Naive thymus-derived CD8-positive, alpha-beta T cell (primary cell): ENCODE results near the gene GSDME. TPM values are rescaled to one million over a fixed set of nuclear protein-coding genes. Genes with fewer than 3 reads are reported as not detected.
A peak's percentile ranks its signal among the peaks of the same experiment; 100 is the strongest.
"Not testable (repeated sequence)": the region's sequence is repeated elsewhere in the genome, so short reads cannot be mapped to it uniquely, and the experiment has no call there.

Experiments
- ATAC-seq, 2 donors: fragments of 150-1000 bp; cut with Tn5 transposase in 1 of 2; sonication (Bioruptor Pico), chemical (Tn5 transposase) in 1 of 2; 1 replicate in 1 of 2; 2 replicates in 1 of 2; pipeline ENCODE4 v1.10.0; 2021; ENCODE audit warnings: mild to moderate bottlenecking in 2 of 2, moderate library complexity in 2 of 2
- POLR2A ChIA-PET: fragments of 350-600 bp; sonication (Branson Sonifier 250); formaldehyde crosslinking; loops from one replicate; lab custom pipeline; 2021; ENCODE audit warnings: antibody characterized with exemption; lab: Charles Lee
- DNase-seq, 10 donors: peaks; one replicate each; pipeline versions ENCODE4 v3.0.0 to v3.0.0-alpha.2; 2020 to 2022
- H3K27ac Mint-ChIP-seq, 10 donors: one replicate each; pipeline ENCODE4 v1.8.0; 2020 to 2022; ENCODE audit warnings: mild to moderate bottlenecking in 10 of 10, mixed read lengths in 10 of 10, moderate library complexity in 4 of 10, inconsistent platforms in 1 of 10
- H3K27me3 Mint-ChIP-seq, 5 donors: one replicate each; pipeline ENCODE4 v1.8.0; 2021 to 2022; ENCODE audit warnings: mixed read lengths in 5 of 5
- H3K36me3 Mint-ChIP-seq, 3 donors: one replicate each; pipeline ENCODE4 v1.8.0; 2020 to 2022; ENCODE audit warnings: mixed read lengths in 3 of 3, mild to moderate bottlenecking in 2 of 3, inconsistent platforms in 1 of 3
- H3K4me1 Mint-ChIP-seq, 4 donors: one replicate each; pipeline ENCODE4 v1.8.0; 2021 to 2022; ENCODE audit warnings: mixed read lengths in 4 of 4
- H3K4me3 Mint-ChIP-seq, 10 donors: one replicate each; pipeline ENCODE4 v1.8.0; 2020 to 2022; ENCODE audit warnings: mild to moderate bottlenecking in 10 of 10, mixed read lengths in 10 of 10, moderate library complexity in 6 of 10, inconsistent platforms in 1 of 10
- H3K9me3 Mint-ChIP-seq, 9 donors: one replicate each; pipeline ENCODE4 v1.8.0; 2020 to 2022; ENCODE audit warnings: mixed read lengths in 9 of 9, mild to moderate bottlenecking in 3 of 9, inconsistent platforms in 1 of 9, moderate library complexity in 1 of 9
- polyA plus RNA-seq, 3 donors: library from polyadenylated mRNA; unstranded; fragments of 300-500 nt; fragmentation: Illumina TruSeq; gene quantifications; one replicate each; pipeline ENCODE4 v1.2.3, GENCODE V29; 2021
- total RNA-seq, 8 experiments: library from RNA in 2 of 8; stranded (reverse) in 2 of 8; gene quantifications; one replicate each; pipeline ENCODE4 v1.2.3 and lab custom pipeline; 2021 to 2026

The GSDME gene
- total and polyA plus RNA-seq, 5 experiments from 2014 or later = 0.07 to 0.30 (median 0.25) TPM; not detected in 1

DNA sequence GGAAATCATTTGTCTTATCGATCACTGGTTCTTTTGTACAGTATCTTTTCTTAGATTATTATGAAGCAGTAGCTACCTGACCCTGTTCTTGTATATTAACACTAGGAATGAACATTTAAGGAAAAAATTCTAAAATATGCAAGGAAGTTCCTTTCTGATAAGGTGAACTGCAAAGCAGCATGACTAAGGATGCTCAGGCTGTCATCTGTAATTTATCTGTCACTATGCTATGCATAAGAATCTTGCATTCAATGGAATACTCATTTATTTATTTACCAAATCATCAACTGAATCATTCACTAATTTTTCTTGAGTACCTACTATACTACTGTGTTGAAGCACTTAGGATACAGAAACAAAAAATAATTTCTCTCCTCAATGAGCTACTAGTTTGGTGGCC, 5.8 kb downstream of the GSDME start:
- DNase-seq (no peak), ATAC-seq (no peak)
- Mint-ChIP-seq H3K9me3 (no peaks in the 10 kb centered on the region), H3K27me3 (peaks cover 15 to 49% (median 38%) of the 10 kb centered on the region in 5 donors), H3K36me3 (no peaks in the 10 kb centered on the region), H3K4me1 (peaks cover 7 to 19% (median 15%) of the 10 kb centered on the region in 4 donors), H3K27ac (no peak overlapping the region), H3K4me3 (no peak overlapping the region)
- POLR2A ChIA-PET = no interaction called here

DNA sequence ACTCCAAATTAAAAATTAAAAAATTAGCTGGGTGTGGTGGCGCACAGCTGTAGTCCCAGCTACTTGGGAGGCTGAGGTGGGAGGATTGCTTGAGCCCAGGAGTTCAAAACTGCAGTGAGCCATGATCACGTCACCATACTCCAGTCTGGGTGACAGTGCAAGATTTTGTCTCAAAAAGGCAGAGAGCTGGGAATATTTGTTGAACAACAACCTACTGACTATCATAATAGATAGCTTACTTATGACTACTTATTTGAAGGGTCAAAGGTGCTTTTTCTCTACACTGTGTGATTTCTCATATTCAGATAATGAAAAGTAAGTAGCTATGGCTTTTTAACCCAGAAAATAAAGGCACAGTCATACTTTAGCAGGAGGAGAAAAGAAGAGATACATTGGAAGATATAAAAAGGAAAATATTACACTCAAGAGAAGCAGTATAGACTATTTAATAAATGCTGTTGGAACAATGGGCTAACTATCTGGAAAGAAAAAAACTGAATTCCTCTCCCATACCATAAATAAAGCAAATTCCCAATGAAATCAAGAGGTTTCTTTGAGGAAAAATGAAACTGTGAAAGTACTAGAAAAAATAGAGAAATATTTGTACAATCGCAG, 6.7 kb downstream of the GSDME start:
- DNase-seq (no peak), ATAC-seq (no peak)
- H3K9me3 Mint-ChIP-seq = no peaks in the 10 kb centered on the region
- peaks cover 10 to 41% (median 29%) of the 10 kb centered on the region in 5 donors for H3K27me3 Mint-ChIP-seq
- POLR2A ChIA-PET = no interaction called here
- H3K36me3 Mint-ChIP-seq = no peaks in the 10 kb centered on the region
- no peak overlapping the region for H3K4me3 Mint-ChIP-seq
- no peak overlapping the region for H3K27ac Mint-ChIP-seq
- H3K4me1 Mint-ChIP-seq = peaks cover 4 to 9% (median 6%) of the 10 kb centered on the region in 4 donors

DNA sequence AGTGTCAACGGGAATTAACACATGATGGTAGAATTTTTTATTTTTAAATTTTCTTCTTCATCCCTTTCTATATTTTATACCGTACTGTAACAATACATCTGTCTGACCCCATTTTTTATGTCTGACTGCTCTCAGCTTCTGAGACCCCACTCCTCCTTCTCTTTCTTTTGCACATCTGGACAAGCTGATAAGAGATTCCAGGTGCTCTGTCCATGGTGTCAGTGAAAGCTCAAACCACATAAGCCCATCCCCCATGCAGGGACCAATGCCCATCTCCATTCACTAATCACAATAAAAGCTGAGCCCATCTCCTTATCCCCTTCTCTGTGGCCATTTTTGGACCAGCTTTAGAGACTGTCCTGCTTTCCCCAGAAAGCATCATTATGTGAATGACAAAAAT, 8.7 kb downstream of the GSDME start:
- Mint-ChIP-seq H3K36me3 (no peaks in the 10 kb centered on the region), H3K4me1 (no peaks in the 10 kb centered on the region), H3K27ac (no peak overlapping the region), H3K9me3 (no peaks in the 10 kb centered on the region), H3K27me3 (peaks cover 9 to 36% (median 30%) of the 10 kb centered on the region in 5 donors), H3K4me3 (no peak overlapping the region)
- ATAC-seq (no peak), DNase-seq (no peak)
- POLR2A ChIA-PET = no interaction called here

DNA sequence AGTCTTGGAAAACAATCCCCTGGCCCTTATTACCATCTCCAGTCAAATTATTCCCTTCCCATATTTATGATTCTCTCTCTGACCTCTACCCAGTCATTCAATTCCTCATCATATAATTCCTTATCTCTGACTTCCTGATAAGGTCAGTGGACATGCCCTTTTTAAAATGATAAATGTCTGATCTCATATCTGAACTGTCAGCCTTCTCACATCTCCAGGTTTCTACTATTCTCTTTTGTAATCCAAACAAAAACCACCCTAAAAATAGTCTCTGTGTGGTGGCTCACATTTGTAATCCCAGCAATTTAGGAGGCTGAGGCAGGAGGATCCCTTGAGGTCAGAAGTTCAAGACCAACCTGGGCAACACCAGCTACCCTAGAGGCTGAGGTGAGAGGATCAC, 11.9 kb downstream of the GSDME start:
- no peaks in the 10 kb centered on the region for H3K4me1 Mint-ChIP-seq
- peaks cover 8 to 27% (median 20%) of the 10 kb centered on the region in 5 donors for H3K27me3 Mint-ChIP-seq
- peaks cover 0 to 2% (median 0%) of the 10 kb centered on the region in 9 donors for H3K9me3 Mint-ChIP-seq
- peak overlapping the region in 1 of 10 donors; percentile 60 for H3K27ac Mint-ChIP-seq
- ATAC-seq (no peak), DNase-seq (no peak)
- no peaks in the 10 kb centered on the region for H3K36me3 Mint-ChIP-seq
- H3K4me3 Mint-ChIP-seq = no peak overlapping the region
- POLR2A ChIA-PET = no interaction called here

DNA sequence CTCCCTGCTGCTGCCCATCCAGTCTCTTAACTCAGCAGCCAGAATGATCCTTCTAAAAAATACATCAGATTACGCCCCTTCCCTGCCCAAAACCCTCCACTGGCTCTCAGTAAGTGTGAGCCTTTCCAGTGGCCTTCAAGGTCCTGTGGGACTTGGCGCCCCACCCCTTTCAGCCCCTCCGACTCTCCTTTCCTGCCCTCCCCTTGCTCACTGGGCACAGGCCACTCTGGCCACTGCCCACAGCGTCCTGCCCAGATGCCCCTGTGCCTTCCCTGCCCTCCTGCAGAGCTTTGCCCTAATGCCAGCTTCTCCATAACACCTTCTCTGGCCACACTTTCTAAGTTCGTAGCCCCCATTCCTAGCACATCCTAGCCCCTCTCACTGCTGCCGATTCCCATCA, 13.8 kb downstream of the GSDME start:
- ATAC-seq (no peak), DNase-seq (no peak)
- Mint-ChIP-seq H3K27me3 (peaks cover 8 to 18% (median 15%) of the 10 kb centered on the region in 5 donors), H3K27ac (no peak overlapping the region), H3K4me3 (no peak overlapping the region), H3K36me3 (no peaks in the 10 kb centered on the region), H3K4me1 (no peaks in the 10 kb centered on the region), H3K9me3 (peaks cover 0 to 11% (median 8%) of the 10 kb centered on the region in 9 donors)
- POLR2A ChIA-PET = no interaction called here

DNA sequence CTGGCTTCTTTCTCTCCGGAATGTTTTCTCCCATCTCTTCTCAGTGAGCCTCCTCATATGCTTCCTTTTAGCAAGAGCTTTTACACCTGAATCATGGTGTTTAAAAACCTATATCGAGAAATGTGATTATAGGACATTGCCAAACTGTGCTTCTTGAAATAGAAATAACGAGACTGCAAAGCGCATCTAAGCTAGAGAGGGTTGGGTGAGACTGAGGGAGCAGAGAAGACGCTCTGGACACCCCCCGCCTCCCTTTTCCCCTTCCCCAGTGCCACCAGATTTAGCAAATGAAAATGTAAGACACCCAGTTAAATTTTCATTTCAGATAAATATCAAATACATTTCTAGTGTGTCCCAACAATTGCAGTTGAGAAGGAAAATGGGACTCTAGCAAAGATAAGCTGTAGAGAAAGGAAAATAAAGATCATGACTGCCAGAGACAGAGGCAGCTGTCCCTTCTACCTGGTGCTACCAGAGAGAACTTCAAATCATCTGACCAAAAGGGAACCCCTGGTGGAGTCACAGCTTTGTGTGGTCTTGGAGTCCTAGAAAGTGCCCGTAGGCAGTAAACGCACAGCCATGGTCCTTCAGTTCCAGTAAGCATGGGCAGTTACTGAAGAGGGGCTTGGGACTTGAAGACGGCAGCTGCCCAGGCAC, 14.6 kb downstream of the GSDME start:
- no peak for DNase-seq
- Mint-ChIP-seq H3K27me3 (peaks cover 8 to 18% (median 13%) of the 10 kb centered on the region in 5 donors), H3K4me1 (no peaks in the 10 kb centered on the region), H3K9me3 (peaks cover 0 to 20% (median 12%) of the 10 kb centered on the region in 9 donors), H3K36me3 (peaks cover 0 to 7% (median 0%) of the 10 kb centered on the region in 3 donors), H3K4me3 (no peak overlapping the region), H3K27ac (no peak overlapping the region)
- no peak for ATAC-seq
- POLR2A ChIA-PET = no interaction called here

DNA sequence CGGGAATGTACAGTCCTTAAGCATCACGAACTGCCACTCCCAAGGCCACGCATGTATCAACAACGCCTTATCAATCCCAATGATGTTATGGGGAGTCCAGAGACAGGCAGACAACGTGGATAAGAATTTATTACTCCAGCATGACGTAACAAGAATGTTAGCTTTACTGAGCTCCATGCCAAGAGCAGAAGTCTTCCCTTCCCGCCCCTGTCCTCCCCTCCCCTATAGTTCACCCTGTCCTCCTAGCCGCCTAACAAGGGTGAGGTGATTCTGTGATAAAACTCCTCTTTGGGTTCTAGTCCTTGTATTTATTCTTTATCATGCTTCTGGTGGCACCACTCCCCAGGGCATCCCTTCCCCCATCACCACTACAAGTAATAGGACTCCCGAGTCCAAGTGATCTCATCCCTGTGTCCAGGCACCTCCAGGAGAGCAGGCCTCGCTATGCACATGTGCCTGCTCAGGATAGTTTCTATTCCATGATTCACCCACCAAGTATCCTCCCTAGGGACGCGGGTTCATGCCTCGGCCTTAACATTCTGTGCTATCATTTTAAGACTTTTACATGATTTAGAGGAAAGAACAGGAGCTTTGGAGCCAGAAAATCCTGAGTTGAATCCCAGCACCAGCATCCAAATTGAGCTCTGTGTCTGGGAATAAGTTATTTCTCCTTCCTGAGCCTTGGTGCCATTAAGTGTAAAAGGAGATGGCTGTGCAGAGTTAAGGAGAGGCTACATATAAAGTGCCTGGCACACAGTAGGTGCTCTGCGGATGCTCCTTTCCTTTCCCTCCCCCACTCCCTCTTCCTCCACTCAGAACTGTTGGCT, 15.4 kb downstream of the GSDME start:
- Mint-ChIP-seq H3K36me3 (peaks cover 0 to 14% (median 0%) of the 10 kb centered on the region in 3 donors), H3K9me3 (peaks cover 0 to 27% (median 17%) of the 10 kb centered on the region in 9 donors), H3K27me3 (peaks cover 8 to 19% (median 13%) of the 10 kb centered on the region in 5 donors), H3K4me1 (no peaks in the 10 kb centered on the region), H3K4me3 (no peak overlapping the region), H3K27ac (no peak overlapping the region)
- no peak for DNase-seq
- no peak for ATAC-seq
- POLR2A ChIA-PET = no interaction called here

DNA sequence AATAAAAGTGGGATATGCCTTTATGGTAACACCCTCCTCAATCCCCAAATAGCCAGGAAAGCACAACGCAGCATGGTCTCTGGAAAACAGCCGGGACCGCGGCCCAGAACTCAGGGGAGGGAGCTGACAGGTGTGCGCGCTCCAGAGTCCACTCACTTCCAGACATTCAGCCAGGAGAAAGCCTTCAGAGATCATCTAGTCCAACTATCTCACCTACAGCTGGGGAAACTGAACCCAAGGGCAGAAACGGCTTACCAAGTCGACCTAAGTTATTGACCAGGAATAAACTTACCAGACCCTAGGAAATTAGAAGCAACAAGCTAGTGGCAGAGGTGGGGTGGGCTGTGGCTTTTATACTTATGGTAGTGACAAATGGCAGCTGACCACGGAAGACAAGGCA, 16.4 kb downstream of the GSDME start:
- DNase-seq = no peak
- POLR2A ChIA-PET = no interaction called here
- ATAC-seq = no peak
- H3K4me1 Mint-ChIP-seq = no peaks in the 10 kb centered on the region
- peaks cover 0 to 22% (median 0%) of the 10 kb centered on the region in 3 donors for H3K36me3 Mint-ChIP-seq
- no peak overlapping the region for H3K4me3 Mint-ChIP-seq
- no peak overlapping the region for H3K27ac Mint-ChIP-seq
- peaks cover 0 to 37% (median 23%) of the 10 kb centered on the region in 9 donors for H3K9me3 Mint-ChIP-seq
- H3K27me3 Mint-ChIP-seq = peaks cover 7 to 21% (median 13%) of the 10 kb centered on the region in 5 donors

DNA sequence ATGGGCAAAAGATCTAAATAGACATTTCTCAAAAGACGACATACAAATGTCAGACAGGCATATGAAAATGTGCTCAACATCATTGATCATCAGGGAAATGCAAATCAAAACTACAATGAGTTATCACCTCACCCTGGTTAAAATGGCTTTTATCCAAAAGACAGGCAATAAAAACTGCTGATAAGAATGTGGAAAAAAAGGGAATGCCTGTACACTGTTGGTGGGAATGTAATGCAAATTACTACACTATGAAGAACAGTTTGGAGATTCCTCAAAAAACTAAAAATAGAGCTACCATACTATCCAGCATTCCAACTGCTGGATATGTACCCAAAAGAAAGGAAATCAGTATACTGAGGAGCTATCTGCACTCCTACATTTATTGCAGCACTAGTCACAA, 18.0 kb downstream of the GSDME start:
- no peak for ATAC-seq
- H3K4me1 Mint-ChIP-seq = no peaks in the 10 kb centered on the region
- POLR2A ChIA-PET = no interaction called here
- peaks cover 0 to 33% (median 4%) of the 10 kb centered on the region in 3 donors for H3K36me3 Mint-ChIP-seq
- no peak for DNase-seq
- peaks cover 3 to 24% (median 11%) of the 10 kb centered on the region in 5 donors for H3K27me3 Mint-ChIP-seq
- H3K9me3 Mint-ChIP-seq = peaks cover 0 to 51% (median 23%) of the 10 kb centered on the region in 9 donors
- no peak overlapping the region for H3K27ac Mint-ChIP-seq
- no peak overlapping the region for H3K4me3 Mint-ChIP-seq

DNA sequence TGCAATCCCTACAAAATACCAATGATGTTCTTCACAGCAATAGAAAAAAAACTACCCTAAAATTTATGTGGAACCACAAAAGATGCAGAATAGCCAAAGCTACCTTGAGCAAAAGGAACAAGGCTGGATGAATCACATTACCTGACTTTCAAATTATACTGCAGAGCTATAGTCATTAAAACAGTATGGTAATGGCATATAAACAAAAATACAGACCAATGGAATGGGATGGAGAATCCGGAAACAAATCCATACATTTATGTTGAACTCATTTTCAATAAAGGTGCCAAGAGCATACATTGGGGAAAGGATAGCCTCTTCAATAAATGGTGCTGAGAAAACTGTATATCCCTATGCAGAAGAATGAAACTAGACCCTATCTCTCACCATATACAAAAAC, 18.7 kb downstream of the GSDME start:
- peaks cover 0 to 58% (median 23%) of the 10 kb centered on the region in 9 donors for H3K9me3 Mint-ChIP-seq
- H3K27me3 Mint-ChIP-seq = peaks cover 3 to 23% (median 7%) of the 10 kb centered on the region in 5 donors
- DNase-seq = no peak
- no peak overlapping the region for H3K4me3 Mint-ChIP-seq
- POLR2A ChIA-PET = no interaction called here
- no peaks in the 10 kb centered on the region for H3K4me1 Mint-ChIP-seq
- H3K36me3 Mint-ChIP-seq = peaks cover 0 to 33% (median 4%) of the 10 kb centered on the region in 3 donors
- no peak for ATAC-seq
- no peak overlapping the region for H3K27ac Mint-ChIP-seq

DNA sequence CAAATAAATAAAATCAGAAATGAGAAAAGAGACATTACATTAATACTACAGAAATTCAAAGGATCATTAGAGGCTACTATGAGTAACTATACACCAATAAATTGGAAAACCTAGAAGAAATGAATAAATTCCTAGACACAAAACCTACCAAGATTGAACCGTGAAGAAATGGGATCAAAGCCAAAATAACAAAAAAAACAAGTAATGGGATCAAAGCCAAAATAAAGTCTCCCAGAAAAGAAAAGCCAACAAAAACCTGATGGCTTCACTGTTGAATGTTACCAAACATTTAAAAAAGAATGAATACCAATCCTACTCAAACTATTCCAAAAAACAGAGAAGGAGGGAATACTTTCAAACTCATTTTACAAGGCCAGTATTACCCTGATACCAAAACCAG, 20.0 kb downstream of the GSDME start:
- Mint-ChIP-seq H3K9me3 (peaks cover 0 to 62% (median 23%) of the 10 kb centered on the region in 9 donors), H3K27me3 (peaks cover 4 to 19% (median 10%) of the 10 kb centered on the region in 5 donors), H3K36me3 (peaks cover 0 to 33% (median 4%) of the 10 kb centered on the region in 3 donors), H3K4me1 (no peaks in the 10 kb centered on the region), H3K4me3 (no peak overlapping the region), H3K27ac (no peak overlapping the region)
- DNase-seq (no peak), ATAC-seq (no peak)
- POLR2A ChIA-PET = no interaction called here

DNA sequence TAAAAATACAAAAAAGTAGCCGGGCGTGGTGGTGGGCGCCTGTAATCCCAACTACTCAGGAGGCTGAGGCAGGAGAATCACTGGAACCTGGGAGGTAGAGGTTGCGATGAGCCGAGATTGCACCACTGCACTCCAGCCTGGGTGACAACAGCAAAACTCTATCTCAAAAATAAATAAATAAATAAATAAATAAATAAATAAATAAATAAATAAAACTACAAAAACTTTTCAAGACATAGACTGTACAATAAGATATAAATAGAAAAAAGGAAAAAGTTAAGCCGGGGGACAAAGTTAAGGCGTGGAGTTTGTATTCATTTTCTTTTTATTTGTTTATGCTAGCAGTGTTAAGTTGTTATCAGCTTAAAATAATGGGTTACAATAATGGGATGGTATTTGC, 21.7 kb downstream of the GSDME start:
- H3K27ac Mint-ChIP-seq, H3K4me1 Mint-ChIP-seq, ATAC-seq, H3K4me3 Mint-ChIP-seq, POLR2A ChIA-PET, DNase-seq: not testable (repeated sequence)
- Mint-ChIP-seq H3K27me3 (peaks cover 9 to 19% (median 12%) of the 10 kb centered on the region in 5 donors), H3K9me3 (peaks cover 0 to 62% (median 23%) of the 10 kb centered on the region in 9 donors), H3K36me3 (peaks cover 0 to 33% (median 4%) of the 10 kb centered on the region in 3 donors)
